T-helper 22 cell (primary cell): Measurements from ENCODE around the gene CDKL1.
A peak's percentile ranks its signal among the peaks of the same experiment; 100 is the strongest.

Experiments used
- DNase-seq: peaks from one replicate; pipeline ENCODE4 v3.0.0-alpha.2; 2020; ENCODE audit warnings: low read depth

CDKL1 gene

GRCh38 chr14:50396631-50397389 is at the start of gene CDKL1:
TSS of gene CDKL1 (minus strand) at chr14:50396881. CDS start at chr14:50395868, 1,013 bp downstream.
- peak; percentile 18 for DNase-seq

GRCh38 chr14:50434528-50434927 is 37.8 kb upstream of the CDKL1 start:
- no peak for DNase-seq

GRCh38 chr14:50432131-50432530 is 35.5 kb upstream of the CDKL1 start:
- no peak for DNase-seq

- no peak for DNase-seq
Measured at GRCh38 chr14:50425816-50426215, 29.1 kb upstream of the CDKL1 start.

GRCh38 chr14:50425105-50425504 is 28.4 kb upstream of the CDKL1 start:
- DNase-seq = no peak

- no peak for DNase-seq
Measured at GRCh38 chr14:50423529-50423928, 26.8 kb upstream of the CDKL1 start.

- DNase-seq = no peak
Measured at GRCh38 chr14:50421499-50421898, 24.8 kb upstream of the CDKL1 start.

- DNase-seq = no peak
Measured at GRCh38 chr14:50417853-50418252, 21.2 kb upstream of the CDKL1 start.

- no peak for DNase-seq
Measured at GRCh38 chr14:50410921-50411320, 14.2 kb upstream of the CDKL1 start.

- DNase-seq = no peak
Measured at GRCh38 chr14:50410071-50410470, 13.4 kb upstream of the CDKL1 start.

GRCh38 chr14:50407111-50407812 is 10.6 kb upstream of the CDKL1 start:
- no peak for DNase-seq

GRCh38 chr14:50403419-50403818 is 6.7 kb upstream of the CDKL1 start:
- DNase-seq = no peak

GRCh38 chr14:50402965-50403364 is 6.3 kb upstream of the CDKL1 start:
- DNase-seq = no peak

GRCh38 chr14:50400461-50400860 is 3.8 kb upstream of the CDKL1 start:
- no peak for DNase-seq

GRCh38 chr14:50399251-50400032 is 2.8 kb upstream of the CDKL1 start:
- DNase-seq = no peak

GRCh38 chr14:50398189-50398580 is 1.5 kb upstream of the CDKL1 start:
- no peak for DNase-seq

- DNase-seq = no peak
Measured at GRCh38 chr14:50397390-50398188, 908 bp upstream of the CDKL1 start.

GRCh38 chr14:50395448-50395847 is 1.2 kb downstream of the CDKL1 start:
- no peak for DNase-seq

GRCh38 chr14:50394713-50395112 is 2.0 kb downstream of the CDKL1 start:
- no peak for DNase-seq

GRCh38 chr14:50389668-50390441 is 6.8 kb downstream of the CDKL1 start:
- DNase-seq = no peak

GRCh38 chr14:50388256-50388931 is 8.3 kb downstream of the CDKL1 start:
- DNase-seq = no peak
